CD4-positive, alpha-beta T cell (primary cell): Measurements from ENCODE around the gene NQO2. TPM values are rescaled to one million over a fixed set of nuclear protein-coding genes. Genes with fewer than 3 reads are reported as not detected.
A peak's percentile ranks its signal among the peaks of the same experiment; 100 is the strongest.

Source experiments
- ATAC-seq: fragments of 200-7000 bp; cut with Tn5 transposase; one replicate; pipeline ENCODE4 v1.10.0; 2022; ENCODE audit warnings: mild to moderate bottlenecking; ENCODE audit not compliant: poor library complexity
- CTCF ChIA-PET: fragments of 350-600 bp; sonication (Branson Sonifier 250); formaldehyde crosslinking; loops from one replicate; lab custom pipeline; 2021; ENCODE audit warnings: antibody characterized with exemption, inconsistent platforms; lab: Charles Lee
- POLR2A ChIA-PET: fragments of 350-600 bp; sonication (Branson Sonifier 250); formaldehyde crosslinking; loops from one replicate; lab custom pipeline; 2021; ENCODE audit warnings: antibody characterized with exemption, inconsistent platforms; lab: Charles Lee
- DNase-seq, 14 experiments: peaks; one replicate each; pipeline ENCODE4 v3.0.0-alpha.2; 2013 to 2020; ENCODE audit warnings: mixed read lengths in 2 of 14
- H3K27ac ChIP-seq, 2 donors: one replicate each; pipeline versions ENCODE4 v1.5.1 to v1.7.0; 2013; ENCODE audit warnings: low read length in 2 of 2, low read depth in 1 of 2, mild to moderate bottlenecking in 1 of 2
- H3K27me3 ChIP-seq, 2 experiments: 1 replicate in 1 of 2; 2 replicates in 1 of 2; pipeline versions ENCODE4 v1.6.1 to v1.7.0; 2013; ENCODE audit warnings: low read length in 2 of 2, control low read depth in 1 of 2, mild to moderate bottlenecking in 1 of 2, moderate library complexity in 1 of 2; ENCODE audit not compliant: insufficient read depth in 2 of 2, control insufficient read depth in 1 of 2
- H3K36me3 ChIP-seq: one replicate; pipeline ENCODE4 v1.6.1; 2013; ENCODE audit warnings: low read length, control low read depth; ENCODE audit not compliant: insufficient read depth
- H3K4me1 ChIP-seq: one replicate; pipeline ENCODE4 v1.6.1; 2013; ENCODE audit warnings: low read length, control low read depth; ENCODE audit not compliant: insufficient read depth
- H3K4me3 ChIP-seq: one replicate; pipeline ENCODE4 v1.5.1; 2013; ENCODE audit warnings: mild to moderate bottlenecking, low read length, moderate library complexity
- H3K9me3 ChIP-seq, 2 experiments: 1 replicate in 1 of 2; 2 replicates in 1 of 2; pipeline versions ENCODE4 v1.6.1 to v1.7.0; 2013; ENCODE audit warnings: low read length in 2 of 2, mild to moderate bottlenecking in 2 of 2, control low read depth in 1 of 2, moderate library complexity in 1 of 2; ENCODE audit not compliant: control insufficient read depth in 1 of 2, insufficient read depth in 1 of 2
- H3K27ac Mint-ChIP-seq: one replicate; pipeline ENCODE4 v1.8.0; 2020; ENCODE audit warnings: mixed read lengths
- H3K27me3 Mint-ChIP-seq: one replicate; pipeline ENCODE4 v1.8.0; 2021; ENCODE audit warnings: mixed read lengths
- H3K36me3 Mint-ChIP-seq: one replicate; pipeline ENCODE4 v1.8.0; 2021; ENCODE audit warnings: low read depth, mixed read lengths
- H3K4me1 Mint-ChIP-seq: one replicate; pipeline ENCODE4 v1.8.0; 2021; ENCODE audit warnings: low read depth, mixed read lengths
- H3K4me3 Mint-ChIP-seq: one replicate; pipeline ENCODE4 v1.8.0; 2020; ENCODE audit warnings: mild to moderate bottlenecking, mixed read lengths
- H3K9me3 Mint-ChIP-seq: one replicate; pipeline ENCODE4 v1.8.0; 2020; ENCODE audit warnings: mixed read lengths
- intact Hi-C, 2 experiments: fragments of 100-400 bp; cut with DNase I in 1 of 2; cut with micrococcal nuclease in 1 of 2; formaldehyde crosslinking; loops; one replicate each; pipeline versions ENCODE4 v1.15.1 to v1.9.0; 2023 to 2025; cut with DNase I, micrococcal nuclease
- total RNA-seq, 174 experiments: library from RNA in 2 of 174; stranded (reverse) in 2 of 174; gene quantifications; one replicate each; pipeline ENCODE4 v1.2.3 and lab custom pipeline; 2021 to 2026
- TF ChIP-seq, protein P1 (sequence below): fragments of 200-600 bp; IDR thresholded peaks from one replicate; pipeline ENCODE4 v1.8.0; 2022; ENCODE audit warnings: antibody characterized with exemption, mild to moderate bottlenecking

The NQO2 gene
- total RNA-seq, 2 experiments from 2014 or later, result 6.7 to 7.7 TPM

DNA sequence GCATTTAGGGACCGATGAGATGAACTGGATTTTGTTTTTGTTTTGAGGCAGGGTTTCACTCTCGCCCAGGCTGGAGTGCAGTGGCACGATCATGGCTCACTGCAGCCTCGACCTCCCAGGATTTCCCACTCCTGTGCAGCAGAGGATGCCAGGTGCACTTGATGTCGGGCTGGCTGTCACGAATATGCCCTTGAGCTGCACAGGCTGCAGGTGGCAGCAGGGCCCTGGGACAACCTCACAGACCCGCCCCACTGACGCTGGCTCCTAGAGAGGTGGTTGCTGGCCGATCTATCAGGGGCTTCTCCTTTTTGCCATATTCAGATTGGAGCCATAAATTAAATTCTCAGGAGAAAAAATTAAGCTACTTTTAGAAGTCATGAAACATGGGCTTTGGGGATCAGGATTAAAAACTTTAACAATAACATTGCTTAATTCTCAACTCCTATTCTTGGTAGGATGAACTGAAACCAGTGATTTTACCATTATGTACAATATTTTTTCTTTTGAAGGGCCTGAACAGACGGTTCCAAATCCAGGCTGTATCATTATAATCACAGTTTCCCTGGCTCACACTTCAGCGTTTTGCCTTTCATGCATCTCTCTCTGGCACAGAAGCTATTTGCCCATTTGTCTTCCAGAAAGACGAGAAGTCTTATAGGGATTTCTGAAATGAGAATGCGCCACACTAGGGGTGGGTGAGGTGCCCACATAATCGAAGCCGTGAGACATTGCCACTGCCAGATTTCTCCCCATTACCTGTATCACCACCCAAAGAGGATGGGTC lies 32.4 kb downstream of the NQO2 start:
- Histone ChIP-seq H3K4me1 (peaks cover 15% of the 10 kb centered on the region), H3K4me3 (no peak overlapping the region), H3K9me3 (no peaks in the 10 kb centered on the region), H3K27me3 (no peaks in the 10 kb centered on the region), H3K27ac (no peak overlapping the region), H3K36me3 (no peaks in the 10 kb centered on the region)
- Mint-ChIP-seq H3K36me3 (no peaks in the 10 kb centered on the region), H3K9me3 (no peaks in the 10 kb centered on the region), H3K4me1 (peaks cover 27% of the 10 kb centered on the region), H3K27me3 (peaks cover 10% of the 10 kb centered on the region), H3K4me3 (no peak overlapping the region), H3K27ac (no peak overlapping the region)
- intact Hi-C loops, result loop anchor here (2.0 kb wide), 1 partner anchor 21 kb away; no protein-coding TSS in a partner anchor
- ATAC-seq, result peak; percentile 75
- POLR2A ChIA-PET, result interaction anchor here (0.8 to 1.4 kb wide), 3 partner anchors 12 to 36 kb away, joined by 3 to 4 read pairs (median 4); partner anchors contain the start of genes NQO2 and RIPK1
- TF ChIP-seq, protein P1, sequence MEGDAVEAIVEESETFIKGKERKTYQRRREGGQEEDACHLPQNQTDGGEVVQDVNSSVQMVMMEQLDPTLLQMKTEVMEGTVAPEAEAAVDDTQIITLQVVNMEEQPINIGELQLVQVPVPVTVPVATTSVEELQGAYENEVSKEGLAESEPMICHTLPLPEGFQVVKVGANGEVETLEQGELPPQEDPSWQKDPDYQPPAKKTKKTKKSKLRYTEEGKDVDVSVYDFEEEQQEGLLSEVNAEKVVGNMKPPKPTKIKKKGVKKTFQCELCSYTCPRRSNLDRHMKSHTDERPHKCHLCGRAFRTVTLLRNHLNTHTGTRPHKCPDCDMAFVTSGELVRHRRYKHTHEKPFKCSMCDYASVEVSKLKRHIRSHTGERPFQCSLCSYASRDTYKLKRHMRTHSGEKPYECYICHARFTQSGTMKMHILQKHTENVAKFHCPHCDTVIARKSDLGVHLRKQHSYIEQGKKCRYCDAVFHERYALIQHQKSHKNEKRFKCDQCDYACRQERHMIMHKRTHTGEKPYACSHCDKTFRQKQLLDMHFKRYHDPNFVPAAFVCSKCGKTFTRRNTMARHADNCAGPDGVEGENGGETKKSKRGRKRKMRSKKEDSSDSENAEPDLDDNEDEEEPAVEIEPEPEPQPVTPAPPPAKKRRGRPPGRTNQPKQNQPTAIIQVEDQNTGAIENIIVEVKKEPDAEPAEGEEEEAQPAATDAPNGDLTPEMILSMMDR, result no peak
- DNase-seq, result peak in 7 of 14 experiments; percentile 23 to 56 (median 43)
- CTCF ChIA-PET, result interaction anchor here (0.8 to 1.2 kb wide), 2 partner anchors 21 to 23 kb away, joined by 3 to 4 read pairs; no protein-coding TSS in a partner anchor

DNA sequence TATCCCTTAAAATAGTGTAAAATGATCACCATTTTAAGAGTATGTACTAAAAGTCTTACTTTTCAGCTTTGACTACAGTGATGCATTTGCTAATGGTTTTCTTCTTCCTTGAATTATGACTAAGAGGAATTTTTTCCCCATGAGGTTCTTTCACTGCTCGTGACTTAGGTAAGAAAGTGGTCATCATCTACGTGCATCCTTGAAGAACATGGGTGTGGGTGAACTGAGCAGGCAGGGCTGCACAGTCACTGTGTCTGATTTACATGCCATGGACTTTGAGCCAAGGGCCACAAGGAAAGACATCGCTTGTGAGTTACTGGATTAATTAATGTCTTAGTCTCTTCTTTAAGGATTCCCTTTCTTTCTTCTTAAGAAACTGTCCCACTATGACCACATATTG lies 33.3 kb downstream of the NQO2 start:
- peaks cover 10% of the 10 kb centered on the region for H3K27me3 Mint-ChIP-seq
- no peak overlapping the region for H3K4me3 Mint-ChIP-seq
- H3K36me3 Mint-ChIP-seq, result no peaks in the 10 kb centered on the region
- H3K27ac Mint-ChIP-seq, result no peak overlapping the region
- ATAC-seq (no peak), DNase-seq (no peak)
- Histone ChIP-seq H3K36me3 (no peaks in the 10 kb centered on the region), H3K27ac (no peak overlapping the region), H3K27me3 (no peaks in the 10 kb centered on the region), H3K4me3 (no peak overlapping the region), H3K4me1 (peaks cover 7% of the 10 kb centered on the region), H3K9me3 (no peaks in the 10 kb centered on the region)
- H3K9me3 Mint-ChIP-seq, result no peaks in the 10 kb centered on the region
- TF ChIP-seq, protein P1, result no peak
- ChIA-PET POLR2A (no interaction called here), CTCF (no interaction called here)
- intact Hi-C loops, result loop anchor here (2.0 kb wide), 1 partner anchor 20 kb away; no protein-coding TSS in a partner anchor
- H3K4me1 Mint-ChIP-seq, result peaks cover 21% of the 10 kb centered on the region

DNA sequence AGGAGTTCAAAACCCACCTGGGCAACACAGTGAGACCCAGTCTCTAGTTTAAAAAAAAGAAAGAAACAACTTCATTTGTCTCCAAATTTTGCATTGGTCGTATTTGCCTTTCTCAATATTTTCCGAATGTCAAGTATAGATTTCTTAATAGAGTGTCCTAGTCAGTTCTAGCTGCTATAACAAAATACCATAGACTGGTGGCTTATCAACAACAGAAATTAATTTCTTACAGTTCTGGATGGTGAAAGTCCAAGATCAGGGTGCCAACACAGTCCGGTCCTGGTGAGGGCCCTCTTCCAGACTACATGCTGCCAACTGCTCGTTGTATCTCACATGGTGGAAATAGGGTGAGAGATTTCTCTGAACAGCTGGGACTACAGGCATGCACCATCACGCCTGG lies 34.0 kb downstream of the NQO2 start:
- peaks cover 15% of the 10 kb centered on the region for H3K4me1 Mint-ChIP-seq
- intact Hi-C loops, result loop anchor here (2.0 kb wide), 1 partner anchor 19 kb away; no protein-coding TSS in a partner anchor

More for the DNA sequence above, 34.0 kb downstream of the NQO2 start:
- H3K36me3 Mint-ChIP-seq, result no peaks in the 10 kb centered on the region
- H3K4me3 ChIP-seq, result no peak overlapping the region
- no peak overlapping the region for H3K4me3 Mint-ChIP-seq
- H3K27ac Mint-ChIP-seq, result no peak overlapping the region
- H3K27me3 ChIP-seq, result no peaks in the 10 kb centered on the region
- H3K9me3 Mint-ChIP-seq, result no peaks in the 10 kb centered on the region
- H3K27ac ChIP-seq, result no peak overlapping the region
- no peaks in the 10 kb centered on the region for H3K36me3 ChIP-seq
- H3K27me3 Mint-ChIP-seq, result peaks cover 10% of the 10 kb centered on the region
- ChIA-PET CTCF (interaction anchor here (1.0 kb wide), 1 partner anchor 32 kb away, joined by 4 read pairs; no protein-coding TSS in a partner anchor), POLR2A (no interaction called here)
- DNase-seq (no peak), ATAC-seq (no peak)
- TF ChIP-seq, protein P1, result no peak
- H3K4me1 ChIP-seq, result peaks cover under 1% of the 10 kb centered on the region
- no peaks in the 10 kb centered on the region for H3K9me3 ChIP-seq
